Thoracic aorta (tissue), 2 donors: Measurements from ENCODE around the gene ITGBL1. TPM values are rescaled to one million over a fixed set of nuclear protein-coding genes. Genes with fewer than 3 reads are reported as not detected.
A peak's percentile ranks its signal among the peaks of the same experiment; 100 is the strongest.

ENCODE experiments used
- ATAC-seq: fragments of 150-250 bp; one replicate; pipeline ENCODE4 v1.8.0; 2017; ENCODE audit warnings: low read depth; ENCODE audit not compliant: insufficient number of reproducible peaks, low FRiP score
- DNase-seq: peaks from one replicate; pipeline ENCODE4 v3.0.0-alpha.2; 2020; ENCODE audit warnings: low spot score
- H3K27ac ChIP-seq, 2 donors: fragments of 200-600 bp; sonication (generic); 1 replicate in 1 of 2; 2 replicates in 1 of 2; pipeline ENCODE4 v1.5.1; 2016; ENCODE audit warnings: mild to moderate bottlenecking in 2 of 2, moderate library complexity in 2 of 2
- H3K27me3 ChIP-seq: fragments of 200-600 bp; sonication (generic); replicated peaks from 2 replicates; pipeline ENCODE4 v1.6.0; 2016; ENCODE audit warnings: mild to moderate bottlenecking; ENCODE audit not compliant: insufficient read depth
- H3K36me3 ChIP-seq: fragments of 200-600 bp; sonication (generic); one replicate; pipeline ENCODE4 v1.5.1; 2016
- H3K4me1 ChIP-seq, 2 donors: fragments of 200-600 bp; sonication (generic); 1 replicate in 1 of 2; 2 replicates in 1 of 2; pipeline versions ENCODE4 v1.5.1 to v1.6.0; 2016; ENCODE audit warnings: low read depth in 2 of 2, mild to moderate bottlenecking in 1 of 2; ENCODE audit not compliant: control insufficient read depth in 1 of 2
- H3K4me3 ChIP-seq: fragments of 200-600 bp; sonication (generic); 2 replicates; pipeline ENCODE4 v1.5.1; 2016; ENCODE audit warnings: mild to moderate bottlenecking
- H3K9me3 ChIP-seq: fragments of 200-600 bp; sonication (generic); 2 replicates; pipeline ENCODE4 v1.5.1; 2016
- CTCF ChIP-seq: fragments of 200-600 bp; sonication (generic); IDR thresholded peaks from one replicate; pipeline ENCODE4 v1.5.1; 2019; ENCODE audit warnings: antibody characterized with exemption
- total RNA-seq, 2 donors: library from RNA; depleted of rRNA; stranded (reverse); fragments of >200 nt; gene quantifications; one replicate each; pipeline versions ENCODE4 v1.1.0 to v1.2.3, GENCODE V29; 2016

ITGBL1 gene
- total RNA-seq, 2 donors from 2014 or later: 179 to 224 TPM

- H3K4me1 ChIP-seq: peaks cover 8 to 9% of the 10 kb centered on the region in 2 donors
- H3K27me3 ChIP-seq: no peaks in the 10 kb centered on the region
- DNase-seq (no peak), ATAC-seq (no peak)
- H3K36me3 ChIP-seq: no peaks in the 10 kb centered on the region
- no peaks in the 10 kb centered on the region for H3K9me3 ChIP-seq
- H3K27ac ChIP-seq: no peak overlapping the region
- no peak overlapping the region for H3K4me3 ChIP-seq
- no peak for TF ChIP-seq CTCF
Observed at GRCh38 chr13:101412076-101412475, 40.4 kb upstream of the ITGBL1 start.

- no peaks in the 10 kb centered on the region for H3K27me3 ChIP-seq
- no peak for DNase-seq
- ATAC-seq: no peak
- peaks cover 0 to 6% of the 10 kb centered on the region in 2 donors for H3K4me1 ChIP-seq
- H3K27ac ChIP-seq: peak overlapping the region; percentile 75 to 76
- no peaks in the 10 kb centered on the region for H3K36me3 ChIP-seq
- H3K4me3 ChIP-seq: peak overlapping the region; percentile 85
- no peaks in the 10 kb centered on the region for H3K9me3 ChIP-seq
- no peak for TF ChIP-seq CTCF
Observed at GRCh38 chr13:101415358-101416174, 36.9 kb upstream of the ITGBL1 start.

GRCh38 chr13:101416181-101417042 is 36.1 kb upstream of the ITGBL1 start, which contains the start of gene NALCN:
Gene NALCN (minus strand): TSS chr13:101416508. CDS start chr13:101399126, 17,382 bp downstream.
- H3K4me3 ChIP-seq: peak within 1 kb of the TSS; percentile 85
- DNase-seq: no peak
- peak within 1 kb of the TSS; percentile 75 to 76 for H3K27ac ChIP-seq
- no peak for TF ChIP-seq CTCF
- H3K9me3 ChIP-seq: no peaks in the 10 kb centered on the region
- H3K27me3 ChIP-seq: no peaks in the 10 kb centered on the region
- no peaks in the 10 kb centered on the region for H3K36me3 ChIP-seq
- peaks cover 0 to 6% of the 10 kb centered on the region in 2 donors for H3K4me1 ChIP-seq
- ATAC-seq: peak; percentile 33

- Histone ChIP-seq H3K27me3 (no peaks in the 10 kb centered on the region), H3K27ac (peak overlapping the region; percentile 75 to 76), H3K4me3 (peak overlapping the region; percentile 85), H3K36me3 (no peaks in the 10 kb centered on the region), H3K4me1 (peaks cover 0 to 6% of the 10 kb centered on the region in 2 donors), H3K9me3 (no peaks in the 10 kb centered on the region)
- DNase-seq (no peak), ATAC-seq (no peak)
- no peak for TF ChIP-seq CTCF
Observed at GRCh38 chr13:101417043-101417406, 35.5 kb upstream of the ITGBL1 start.

- no peak overlapping the region for H3K4me3 ChIP-seq
- peaks cover 0 to 6% of the 10 kb centered on the region in 2 donors for H3K4me1 ChIP-seq
- H3K27me3 ChIP-seq: no peaks in the 10 kb centered on the region
- H3K9me3 ChIP-seq: no peaks in the 10 kb centered on the region
- no peak for TF ChIP-seq CTCF
- DNase-seq (no peak), ATAC-seq (no peak)
- H3K27ac ChIP-seq: no peak overlapping the region
- H3K36me3 ChIP-seq: no peaks in the 10 kb centered on the region
Observed at GRCh38 chr13:101417501-101417900, 35.0 kb upstream of the ITGBL1 start.
